ENCODE data around the gene CREB1. TPM values are rescaled to one million over a fixed set of nuclear protein-coding genes. Genes with fewer than 3 reads are reported as not detected.

Gene CREB1
- total and polyA plus RNA-seq, 2 donors (not counting 1 experiment from before 2014, with no cell fraction given): 37.7 to 47.4 TPM

- no peak for TF ChIP-seq CTCF (conservative IDR thresholded peaks at IDR 0.05 in 1 of 2, IDR thresholded peaks at IDR 0.05 in 1 of 2; ENCODE audit: low read depth in 1 of 2, low read length in 2 of 2)
- no peak for TF ChIP-seq EZH2 (IDR thresholded peaks at IDR 0.05; ENCODE audit: low read length, missing control alignments)
- H4K20me1 ChIP-seq (ENCODE audit: control insufficient read depth, extremely low read depth, insufficient read depth, low read length): no peaks in the 10 kb centered on the region
- H3K9me3 ChIP-seq (ENCODE audit: control insufficient read depth, insufficient read depth, low read depth, low read length): no peaks in the 10 kb centered on the region
- no peak overlapping the region for H3K4me3 ChIP-seq (replicated peaks in 1 of 4; ENCODE audit: control extremely low read depth in 1 of 4, insufficient read depth in 1 of 4, low read depth in 3 of 4, low read length in 4 of 4)
- H3K36me3 ChIP-seq (ENCODE audit: control insufficient read depth, insufficient read depth, low read length): no peaks in the 10 kb centered on the region
- no peak overlapping the region for H3K4me2 ChIP-seq (ENCODE audit: extremely low read depth, insufficient read depth, low read length)
- no peak for DNase-seq (ENCODE audit: low read depth in 2 of 2)
- H3K27ac ChIP-seq (ENCODE audit: insufficient read depth, low read length): no peak overlapping the region
- H3K79me2 ChIP-seq (ENCODE audit: control insufficient read depth, insufficient read depth, low read length): no peaks in the 10 kb centered on the region
- no peaks in the 10 kb centered on the region for H3K27me3 ChIP-seq (ENCODE audit: control insufficient read depth, insufficient read depth, low read length)
- peaks cover 8% of the 10 kb centered on the region for H3K4me1 ChIP-seq (ENCODE audit: control insufficient read depth, extremely low read depth, insufficient read depth, low read length)
- no peak overlapping the region for H2AFZ ChIP-seq (ENCODE audit: low read length)
- H3K9ac ChIP-seq (ENCODE audit: insufficient read depth, low read length): no peak overlapping the region
These were observed 100.7 kb downstream of the CREB1 start for GRCh38 chr2:207630491-207630890.

GRCh38 chr2:207632575-207633493 is 103.1 kb downstream of the CREB1 start:
- Histone ChIP-seq H2AFZ (ENCODE audit: low read length) (no peak overlapping the region), H3K4me2 (ENCODE audit: extremely low read depth, insufficient read depth, low read length) (no peak overlapping the region)
- peak; percentile 61 to 76 for DNase-seq (ENCODE audit: low read depth in 2 of 2)

More at GRCh38 chr2:207632575-207633493, 103.1 kb downstream of the CREB1 start:
- no peak for TF ChIP-seq EZH2 (IDR thresholded peaks at IDR 0.05; ENCODE audit: low read length, missing control alignments)
- TF ChIP-seq CTCF (conservative IDR thresholded peaks at IDR 0.05 in 1 of 2, IDR thresholded peaks at IDR 0.05 in 1 of 2; ENCODE audit: low read depth in 1 of 2, low read length in 2 of 2): no peak
- H4K20me1 ChIP-seq (ENCODE audit: control insufficient read depth, extremely low read depth, insufficient read depth, low read length): no peaks in the 10 kb centered on the region
- no peak overlapping the region for H3K9ac ChIP-seq (ENCODE audit: insufficient read depth, low read length)
- H3K9me3 ChIP-seq (ENCODE audit: control insufficient read depth, insufficient read depth, low read depth, low read length): no peaks in the 10 kb centered on the region
- no peak overlapping the region for H3K4me3 ChIP-seq (replicated peaks in 1 of 4; ENCODE audit: control extremely low read depth in 1 of 4, insufficient read depth in 1 of 4, low read depth in 3 of 4, low read length in 4 of 4)
- no peaks in the 10 kb centered on the region for H3K79me2 ChIP-seq (ENCODE audit: control insufficient read depth, insufficient read depth, low read length)
- no peaks in the 10 kb centered on the region for H3K27me3 ChIP-seq (ENCODE audit: control insufficient read depth, insufficient read depth, low read length)
- H3K27ac ChIP-seq (ENCODE audit: insufficient read depth, low read length): peak overlapping the region; percentile 10
- no peaks in the 10 kb centered on the region for H3K36me3 ChIP-seq (ENCODE audit: control insufficient read depth, insufficient read depth, low read length)
- peaks cover 8% of the 10 kb centered on the region for H3K4me1 ChIP-seq (ENCODE audit: control insufficient read depth, extremely low read depth, insufficient read depth, low read length)
